ENCODE data around the gene BFSP1.
A peak's percentile ranks its signal among the peaks of the same experiment; 100 is the strongest.

The BFSP1 gene

DNA sequence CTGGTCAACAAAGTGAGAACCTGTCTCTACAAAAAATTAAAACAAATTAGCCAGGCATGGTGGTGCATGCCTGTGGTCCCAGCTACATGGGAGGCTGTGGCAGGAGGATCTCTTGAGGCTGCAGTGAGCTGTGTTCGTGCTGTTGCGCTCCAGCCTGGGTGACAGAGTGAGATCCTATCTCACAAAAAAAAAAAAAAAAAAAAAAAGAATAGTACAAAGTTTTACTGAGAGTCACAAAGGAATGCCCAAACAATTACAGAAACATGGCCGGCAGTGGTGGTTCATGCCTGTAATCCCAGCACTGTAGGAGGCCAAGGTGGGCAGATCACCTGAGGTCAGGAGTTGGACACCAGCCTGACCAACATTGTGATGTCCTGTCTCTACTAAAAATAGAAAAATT lies 23.9 kb upstream of the BFSP1 start:
- no peak for TF ChIP-seq CTCF (IDR thresholded peaks at IDR 0.05)
- H3K4me3 ChIP-seq: no peak overlapping the region
- H3K9me3 ChIP-seq: no peaks in the 10 kb centered on the region
- no peaks in the 10 kb centered on the region for H3K36me3 ChIP-seq
- no peak for DNase-seq
- H3K27me3 ChIP-seq: no peaks in the 10 kb centered on the region
- H3K4me1 ChIP-seq: peaks cover 0 to 75% (median 48%) of the 10 kb centered on the region in 4 donors
- intact Hi-C loops (cut with DNase I; ENCODE audit: low total_unique reads): no loop called here
- H3K27ac ChIP-seq: peak overlapping the region; percentile 99 to 100

DNA sequence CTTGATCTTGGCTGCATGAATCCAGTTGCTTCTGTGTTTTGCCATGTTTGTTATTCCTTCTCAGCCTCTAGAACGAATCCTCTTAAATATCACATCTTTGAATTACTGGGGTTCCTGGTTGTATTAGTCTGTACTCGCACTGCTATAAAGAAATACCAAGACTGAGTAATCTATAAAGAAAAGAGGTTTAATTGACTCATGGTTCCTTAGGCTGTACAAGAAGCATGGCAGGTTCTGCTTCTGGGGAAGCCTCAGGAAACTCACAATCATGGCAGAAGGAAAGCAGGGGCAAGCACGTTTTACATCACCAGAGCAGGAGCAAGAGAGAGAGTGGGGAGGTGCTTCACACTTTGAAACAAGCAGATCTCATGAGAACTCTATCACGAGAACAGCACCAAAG lies 18.0 kb upstream of the BFSP1 start:
- H3K4me3 ChIP-seq: no peak overlapping the region
- no peaks in the 10 kb centered on the region for H3K9me3 ChIP-seq
- H3K27me3 ChIP-seq: no peaks in the 10 kb centered on the region
- TF ChIP-seq CTCF (IDR thresholded peaks at IDR 0.05): no peak
- intact Hi-C loops (cut with DNase I; ENCODE audit: low total_unique reads): no loop called here
- DNase-seq: no peak
- H3K4me1 ChIP-seq: peaks cover 0 to 58% (median 16%) of the 10 kb centered on the region in 4 donors
- H3K27ac ChIP-seq: peak overlapping the region; percentile 62 to 73
- H3K36me3 ChIP-seq: no peaks in the 10 kb centered on the region

DNA sequence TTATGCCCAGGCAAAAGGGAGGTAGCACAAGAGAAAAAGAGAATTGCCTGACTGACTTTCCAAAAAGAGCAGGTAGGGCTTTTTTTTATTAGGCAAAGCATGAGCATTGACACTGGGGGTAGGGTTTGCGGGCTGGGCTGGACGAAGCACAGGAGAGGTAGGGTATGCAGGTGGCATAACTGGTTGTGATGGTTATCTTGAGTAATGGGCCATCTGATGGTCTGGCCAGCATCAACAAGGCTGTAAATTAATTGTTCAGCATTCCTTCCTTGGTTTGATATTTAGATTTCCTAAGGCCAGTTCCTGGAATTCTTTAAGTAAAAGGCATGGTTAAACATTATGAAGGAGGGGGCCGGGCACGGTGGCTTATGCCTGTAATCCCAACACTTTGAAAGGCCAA lies 13.9 kb upstream of the BFSP1 start:
- H3K27me3 ChIP-seq: no peaks in the 10 kb centered on the region
- no peak for TF ChIP-seq CTCF (IDR thresholded peaks at IDR 0.05)
- H3K27ac ChIP-seq: peak overlapping the region; percentile 72 to 73
- H3K9me3 ChIP-seq: no peaks in the 10 kb centered on the region
- DNase-seq: no peak
- H3K36me3 ChIP-seq: no peaks in the 10 kb centered on the region
- no peak overlapping the region for H3K4me3 ChIP-seq
- H3K4me1 ChIP-seq: peaks cover 0 to 72% (median 31%) of the 10 kb centered on the region in 4 donors
- intact Hi-C loops (cut with DNase I; ENCODE audit: low total_unique reads): no loop called here

- Histone ChIP-seq H3K27me3 (no peaks in the 10 kb centered on the region), H3K36me3 (no peaks in the 10 kb centered on the region), H3K27ac (peak overlapping the region; percentile 72 to 73), H3K4me3 (no peak overlapping the region), H3K4me1 (peaks cover 0 to 86% (median 35%) of the 10 kb centered on the region in 4 donors), H3K9me3 (no peaks in the 10 kb centered on the region)
- intact Hi-C loops (cut with DNase I; ENCODE audit: low total_unique reads): loop anchor here (2.0 kb wide), 1 partner anchor 25 kb away; no protein-coding TSS in a partner anchor
- no peak for TF ChIP-seq CTCF (IDR thresholded peaks at IDR 0.05)
- DNase-seq: no peak
These were observed 12.5 kb upstream of the BFSP1 start for GRCh38 chr20:17543531-17544131.

GRCh38 chr20:17542993-17543412 lies 11.8 kb upstream of the BFSP1 start:
- intact Hi-C loops (cut with DNase I; ENCODE audit: low total_unique reads): loop anchor here (2.0 kb wide), 1 partner anchor 26 kb away; no protein-coding TSS in a partner anchor
- H3K4me1 ChIP-seq: peaks cover 0 to 88% (median 40%) of the 10 kb centered on the region in 4 donors
- H3K9me3 ChIP-seq: no peaks in the 10 kb centered on the region
- H3K27ac ChIP-seq: peak overlapping the region; percentile 72 to 73
- no peak for TF ChIP-seq CTCF (IDR thresholded peaks at IDR 0.05)
- no peak overlapping the region for H3K4me3 ChIP-seq
- no peaks in the 10 kb centered on the region for H3K27me3 ChIP-seq
- DNase-seq: no peak
- no peaks in the 10 kb centered on the region for H3K36me3 ChIP-seq
